Stimulated activated CD4-positive, alpha-beta T cell treated with anti-CD3 and anti-CD28 coated beads, Interleukin-2, amount 100 ng/mL, for 48 hours (primary cell): ENCODE measurements around the gene DPP7.

ENCODE experiments used
- DNase-seq, 2 donors: peaks; one replicate each; pipeline ENCODE4 v3.0.0-alpha.2; 2020

Gene DPP7

DNA sequence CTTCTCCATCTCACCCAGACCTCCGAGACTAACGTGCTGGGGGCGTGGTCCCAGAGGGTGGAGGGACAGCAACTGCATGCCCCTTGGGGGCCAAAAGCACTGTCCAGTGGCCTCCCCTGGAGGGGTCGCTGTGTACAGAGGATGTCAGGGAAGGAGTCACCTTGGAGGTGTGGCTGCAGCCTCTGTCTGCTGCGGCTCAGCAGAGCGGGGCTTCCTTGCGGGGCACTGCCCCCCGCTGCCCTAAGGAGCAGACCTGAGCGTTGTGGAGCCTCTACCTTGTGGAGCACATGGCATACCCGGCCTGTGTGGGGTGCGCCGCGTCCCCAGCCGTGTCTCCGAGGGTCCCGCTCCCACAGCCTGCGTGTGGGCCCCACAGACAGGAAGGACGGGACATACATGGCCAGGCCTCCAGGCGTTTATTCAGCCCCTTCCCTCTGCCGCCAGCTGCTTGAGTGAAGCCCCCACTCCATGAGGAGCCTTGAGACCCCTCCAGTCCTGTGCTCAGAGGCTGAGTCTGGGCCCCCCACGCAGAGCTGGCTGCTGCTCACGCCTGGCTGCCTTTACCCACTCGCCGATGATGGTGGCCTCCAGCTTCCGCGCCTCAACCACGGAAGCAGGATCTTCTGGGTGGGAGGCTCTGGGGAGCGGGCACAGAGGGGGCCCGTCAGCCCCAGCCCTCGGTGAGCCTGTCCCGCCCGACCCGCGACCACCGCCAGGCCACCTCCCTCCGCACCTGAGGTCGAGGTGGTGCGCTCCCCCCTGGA, 4.2 kb downstream of the DPP7 start:
- no peak for DNase-seq

DNA sequence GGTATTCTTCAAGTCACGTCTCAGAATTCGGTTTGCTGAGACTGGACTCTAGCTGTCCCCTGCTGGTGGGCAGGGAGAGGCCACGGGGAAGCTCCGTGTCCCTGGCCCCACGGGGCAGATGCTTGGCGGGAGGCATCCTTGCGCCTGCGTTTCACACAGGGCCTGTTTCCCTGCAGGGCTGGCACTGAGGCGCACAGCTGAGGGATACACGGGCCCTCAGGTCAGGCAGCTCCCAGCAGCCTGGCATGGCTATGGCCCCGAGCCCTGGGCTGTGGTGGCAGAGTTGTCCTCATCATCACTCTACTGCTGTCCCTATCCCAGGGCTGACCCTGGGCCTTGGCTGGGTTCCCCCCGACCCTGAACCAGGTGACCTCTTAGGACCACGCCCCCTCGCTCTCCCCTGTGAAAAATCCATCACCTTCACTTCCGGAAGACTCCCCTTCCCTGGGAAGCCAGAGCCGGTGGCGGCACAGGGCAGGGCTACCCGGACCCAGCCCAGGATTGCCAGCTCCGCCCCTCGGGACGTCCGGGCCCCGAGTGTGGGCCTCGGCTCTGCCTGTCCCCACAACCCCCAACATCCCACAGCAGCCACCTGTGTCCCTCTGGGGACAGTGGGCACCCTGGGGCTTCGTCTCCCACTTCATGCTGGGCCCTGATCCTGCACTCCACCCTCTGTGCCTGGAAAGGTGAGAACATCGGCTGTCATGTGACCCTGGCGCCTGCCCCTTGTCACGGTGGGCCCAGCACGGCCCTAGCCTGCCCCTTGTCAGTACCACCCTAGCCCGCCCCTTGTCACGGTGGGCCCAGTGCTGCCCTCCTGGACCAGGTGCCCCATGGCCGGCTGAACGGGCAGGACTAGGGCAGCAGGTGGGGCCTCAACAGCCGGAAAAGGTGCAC, 5.0 kb downstream of the DPP7 start:
- DNase-seq = no peak

DNA sequence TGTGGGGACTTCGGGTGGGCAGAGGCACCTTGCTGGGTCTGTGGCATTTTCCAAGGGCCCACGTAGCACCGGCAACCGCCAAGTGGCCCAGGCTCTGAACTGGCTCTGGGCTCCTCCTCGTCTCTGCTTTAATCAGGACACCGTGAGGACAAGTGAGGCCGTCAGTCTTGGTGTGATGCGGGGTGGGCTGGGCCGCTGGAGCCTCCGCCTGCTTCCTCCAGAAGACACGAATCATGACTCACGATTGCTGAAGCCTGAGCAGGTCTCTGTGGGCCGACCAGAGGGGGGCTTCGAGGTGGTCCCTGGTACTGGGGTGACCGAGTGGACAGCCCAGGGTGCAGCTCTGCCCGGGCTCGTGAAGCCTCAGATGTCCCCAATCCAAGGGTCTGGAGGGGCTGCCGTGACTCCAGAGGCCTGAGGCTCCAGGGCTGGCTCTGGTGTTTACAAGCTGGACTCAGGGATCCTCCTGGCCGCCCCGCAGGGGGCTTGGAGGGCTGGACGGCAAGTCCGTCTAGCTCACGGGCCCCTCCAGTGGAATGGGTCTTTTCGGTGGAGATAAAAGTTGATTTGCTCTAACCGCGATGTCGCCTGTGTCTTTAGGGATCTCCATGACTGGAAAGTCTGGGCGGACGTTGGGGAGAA, 5.8 kb downstream of the DPP7 start:
- DNase-seq = no peak

DNA sequence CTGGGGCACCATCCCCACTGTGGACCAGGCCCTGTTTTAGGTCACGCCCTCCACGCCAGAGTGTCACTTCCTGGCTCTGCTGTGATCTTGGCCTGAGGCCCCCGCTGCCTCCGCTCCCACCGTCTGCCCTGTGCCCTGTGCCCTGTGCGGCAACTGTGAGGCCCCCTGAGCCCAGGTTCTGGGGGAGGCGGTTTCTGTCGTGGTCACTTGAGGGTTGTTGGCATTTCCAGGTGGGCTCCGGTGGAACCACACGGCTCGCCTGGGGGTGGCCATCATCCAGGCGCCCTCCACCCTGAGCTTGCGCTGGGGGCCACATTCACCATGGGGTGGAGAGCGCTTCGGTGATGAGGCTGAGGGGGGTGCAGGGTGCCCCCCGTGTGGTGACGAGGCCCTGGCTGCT, 6.6 kb downstream of the DPP7 start:
- DNase-seq = no peak

DNA sequence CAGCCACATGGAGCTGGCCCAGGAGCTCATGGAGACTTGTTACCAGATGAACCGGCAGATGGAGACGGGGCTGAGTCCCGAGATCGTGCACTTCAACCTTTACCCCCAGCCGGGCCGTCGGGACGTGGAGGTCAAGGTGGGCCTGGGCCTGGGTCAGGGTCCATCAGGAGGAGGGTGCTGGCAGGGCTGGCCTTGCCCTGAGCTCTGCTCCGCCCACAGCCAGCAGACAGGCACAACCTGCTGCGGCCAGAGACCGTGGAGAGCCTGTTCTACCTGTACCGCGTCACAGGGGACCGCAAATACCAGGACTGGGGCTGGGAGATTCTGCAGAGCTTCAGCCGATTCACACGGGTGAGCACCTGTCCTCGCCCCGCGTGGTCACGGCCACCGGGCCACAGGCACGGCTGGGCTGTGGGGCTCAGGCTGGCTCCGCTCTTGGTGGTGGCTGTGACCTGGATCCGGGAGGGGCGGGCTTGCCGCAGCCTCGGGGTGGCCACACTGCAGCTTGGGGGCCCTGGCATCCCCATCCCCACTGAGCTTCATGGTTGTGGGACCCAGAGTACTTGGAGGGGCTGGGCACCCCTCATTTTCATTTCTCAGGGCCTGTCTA, 7.1 kb downstream of the DPP7 start:
- DNase-seq = no peak

DNA sequence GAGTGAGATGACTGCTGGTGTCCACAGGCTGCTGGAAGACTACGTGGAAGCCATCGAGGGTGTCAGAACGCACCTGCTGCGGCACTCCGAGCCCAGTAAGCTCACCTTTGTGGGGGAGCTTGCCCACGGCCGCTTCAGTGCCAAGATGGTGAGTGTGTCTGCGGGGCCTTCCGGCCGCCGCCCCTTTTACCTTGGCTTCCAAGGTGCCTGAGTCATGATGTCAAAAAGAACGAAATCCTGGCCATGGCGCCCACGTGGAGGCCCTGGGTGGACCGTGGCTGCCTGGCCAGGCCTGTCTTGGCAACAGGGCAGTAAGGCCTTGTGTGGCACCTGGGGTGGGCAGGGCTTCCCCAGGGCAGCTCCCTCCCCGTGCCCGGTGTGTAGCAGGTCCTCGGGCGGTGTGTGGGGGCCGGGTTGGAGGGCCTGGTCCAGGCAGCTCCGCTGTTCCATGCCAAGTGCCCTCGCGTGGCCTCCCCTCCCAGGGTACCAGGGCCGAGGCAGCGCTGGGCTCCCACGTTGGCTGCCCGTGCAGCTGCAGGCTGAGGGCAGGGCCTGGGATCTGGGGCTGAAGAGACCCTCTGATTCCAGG, 7.8 kb downstream of the DPP7 start:
- DNase-seq = no peak

DNA sequence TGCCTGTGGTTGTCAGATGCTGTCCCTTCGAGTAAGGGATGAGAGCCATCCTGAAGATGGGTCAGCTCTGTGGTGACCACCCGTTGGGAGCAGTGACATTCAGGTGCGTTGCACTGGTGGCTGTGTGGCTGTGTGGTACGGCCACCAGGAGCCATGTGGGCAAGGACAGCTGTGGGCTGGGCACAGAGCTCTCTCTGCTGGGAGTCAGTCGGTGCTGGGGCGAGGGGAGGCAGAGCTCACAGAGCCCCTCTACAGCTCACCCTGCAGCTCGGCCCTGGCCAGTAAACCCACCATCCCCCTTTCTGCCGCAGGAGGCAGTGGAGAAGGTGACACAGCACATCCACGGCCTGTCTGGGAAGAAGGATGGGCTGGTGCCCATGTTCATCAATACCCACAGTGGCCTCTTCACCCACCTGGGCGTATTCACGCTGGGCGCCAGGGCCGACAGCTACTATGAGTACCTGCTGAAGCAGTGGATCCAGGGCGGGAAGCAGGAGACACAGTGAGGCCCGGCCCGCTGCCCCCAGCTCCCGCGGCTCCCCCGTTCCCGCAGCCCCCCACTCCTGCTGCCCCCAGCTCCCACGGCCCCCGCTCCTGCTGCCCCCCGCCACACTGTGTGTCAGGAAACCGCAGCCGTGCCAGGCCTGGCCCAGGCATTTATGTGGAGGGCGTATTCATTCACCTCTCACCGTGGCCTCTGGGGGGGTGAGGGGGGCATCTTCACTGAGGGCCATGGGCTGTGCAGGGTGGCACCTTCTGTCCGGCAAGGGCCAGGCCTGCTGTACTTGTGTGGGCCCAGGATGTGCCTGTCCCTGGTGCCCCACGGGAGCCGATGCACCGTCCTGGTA, 8.5 kb downstream of the DPP7 start:
- DNase-seq = no peak

DNA sequence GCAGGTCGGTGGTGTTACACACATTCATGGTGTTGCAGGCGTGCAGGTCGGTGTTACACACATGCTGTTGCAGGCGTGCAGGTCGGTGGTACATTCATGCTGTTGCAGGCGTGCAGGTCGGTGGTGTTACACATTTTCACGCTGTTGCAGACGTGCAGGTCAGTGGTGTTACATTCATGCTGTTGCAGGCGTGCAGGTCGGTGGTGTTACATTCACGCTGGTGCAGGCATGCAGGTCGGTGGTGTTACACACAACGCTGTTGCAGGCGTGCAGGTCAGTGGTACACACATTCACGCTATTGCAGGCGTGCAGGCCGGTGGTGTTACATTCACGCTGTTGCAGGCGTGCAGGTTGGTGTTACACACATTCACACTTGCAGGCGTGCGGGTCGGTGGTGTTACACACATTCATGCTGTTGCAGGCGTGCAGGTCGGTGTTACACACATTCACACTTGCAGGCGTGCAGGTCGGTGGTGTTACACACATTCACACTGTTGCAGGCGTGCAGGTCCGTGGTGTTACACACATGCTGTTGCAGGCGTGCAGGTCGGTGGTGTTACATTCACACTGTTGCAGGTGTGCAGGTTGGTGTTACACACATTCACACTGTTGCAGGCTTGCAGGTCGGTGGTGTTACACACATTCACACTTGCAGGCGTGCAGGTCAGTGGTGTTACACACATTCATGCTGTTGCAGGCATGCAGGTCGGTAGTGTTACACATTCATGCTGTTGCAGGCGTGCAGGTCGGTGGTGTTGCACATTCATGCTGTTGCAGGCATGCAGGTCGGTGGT, 11.1 kb downstream of the DPP7 start:
- no peak for DNase-seq

DNA sequence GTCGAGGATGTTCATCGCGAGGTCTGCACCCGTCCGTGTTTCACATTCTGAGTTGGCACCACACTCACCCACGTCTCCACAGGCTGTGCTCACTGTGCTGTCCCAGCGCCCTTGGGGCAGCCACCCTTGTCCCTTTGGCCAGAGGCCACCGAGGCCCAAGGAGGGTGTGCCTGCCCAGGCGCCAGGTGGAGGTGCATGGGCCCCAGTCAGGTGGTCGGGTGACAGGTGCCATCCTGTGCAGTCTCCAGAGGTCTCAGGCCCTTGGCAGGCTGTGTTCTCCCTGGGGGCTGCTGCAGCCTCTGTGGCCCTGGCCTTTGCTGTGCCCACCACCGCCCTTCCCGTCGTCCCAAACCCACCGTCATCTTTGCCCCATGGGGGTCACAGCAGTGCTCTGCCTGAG, 15.3 kb downstream of the DPP7 start:
- no peak for DNase-seq

DNA sequence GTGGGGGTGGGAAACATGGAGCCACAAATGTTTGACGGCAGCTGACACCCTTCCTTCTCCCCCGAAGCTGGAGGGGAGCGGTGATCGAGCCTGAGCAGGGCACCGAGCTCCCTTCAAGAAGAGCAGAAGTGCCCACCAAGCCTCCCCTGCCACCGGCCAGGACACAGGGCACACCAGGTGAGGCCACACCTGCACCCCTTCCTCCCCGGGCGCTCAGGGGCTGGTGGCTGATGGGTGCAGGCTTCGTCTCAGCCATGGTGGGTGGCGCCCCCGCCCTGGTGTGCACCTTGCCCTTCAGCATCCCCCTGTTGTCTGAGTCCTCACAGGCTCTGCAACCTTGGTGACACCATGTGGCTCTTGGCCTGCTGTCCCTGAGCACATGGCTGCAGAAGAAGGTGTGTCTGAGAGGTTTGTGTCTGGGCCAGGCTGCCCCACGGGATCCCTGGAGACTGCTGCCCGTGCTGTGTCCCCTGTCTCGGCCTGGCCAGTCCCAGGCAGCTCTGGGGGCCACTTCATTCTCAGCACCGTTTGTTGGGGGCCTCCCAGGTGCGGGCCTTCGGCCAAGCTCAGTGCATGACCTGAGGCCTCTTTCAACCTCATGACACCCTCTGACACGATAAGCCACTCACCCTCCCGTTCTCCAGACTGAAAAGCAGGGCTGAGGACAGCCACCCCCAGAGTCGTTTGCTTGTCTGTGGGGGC, 16.6 kb downstream of the DPP7 start:
- DNase-seq = no peak

DNA sequence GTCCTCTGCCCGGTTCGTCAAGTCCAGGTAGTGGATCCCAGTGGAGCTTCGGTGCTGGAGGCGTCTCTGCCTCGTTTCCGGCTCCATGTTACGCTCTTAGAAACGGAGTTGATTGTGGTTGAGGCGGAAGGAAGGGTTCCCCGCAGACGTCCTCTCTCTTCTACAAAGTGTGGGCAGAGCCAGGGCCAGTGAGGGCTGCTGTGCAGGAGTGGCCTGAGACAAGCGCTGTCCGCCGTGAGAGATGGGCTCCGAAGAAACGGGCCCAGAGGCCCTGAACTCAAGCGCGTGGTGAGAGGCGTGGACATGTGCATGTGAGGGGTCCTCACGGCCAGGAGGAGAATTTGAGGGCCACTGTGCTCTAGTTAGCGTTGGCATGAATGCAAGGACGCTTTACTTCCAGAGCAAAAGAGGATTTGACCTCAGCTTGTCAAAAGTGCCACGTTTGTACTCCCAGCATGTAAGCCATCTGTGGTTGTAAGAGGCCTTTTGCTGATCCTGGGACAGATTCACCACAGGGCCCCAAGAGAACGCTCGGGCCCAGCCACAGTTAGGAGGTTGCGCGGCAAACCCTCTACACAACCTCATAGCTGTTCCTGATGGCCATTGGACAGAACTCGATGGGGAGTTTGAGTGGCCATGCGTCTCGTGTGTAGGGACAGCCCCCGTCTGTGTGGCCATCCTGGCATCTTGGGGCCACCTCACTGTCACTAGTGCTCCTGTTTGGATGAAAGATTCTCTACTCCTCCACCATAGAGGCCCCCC, 17.6 kb downstream of the DPP7 start:
- no peak for DNase-seq

DNA sequence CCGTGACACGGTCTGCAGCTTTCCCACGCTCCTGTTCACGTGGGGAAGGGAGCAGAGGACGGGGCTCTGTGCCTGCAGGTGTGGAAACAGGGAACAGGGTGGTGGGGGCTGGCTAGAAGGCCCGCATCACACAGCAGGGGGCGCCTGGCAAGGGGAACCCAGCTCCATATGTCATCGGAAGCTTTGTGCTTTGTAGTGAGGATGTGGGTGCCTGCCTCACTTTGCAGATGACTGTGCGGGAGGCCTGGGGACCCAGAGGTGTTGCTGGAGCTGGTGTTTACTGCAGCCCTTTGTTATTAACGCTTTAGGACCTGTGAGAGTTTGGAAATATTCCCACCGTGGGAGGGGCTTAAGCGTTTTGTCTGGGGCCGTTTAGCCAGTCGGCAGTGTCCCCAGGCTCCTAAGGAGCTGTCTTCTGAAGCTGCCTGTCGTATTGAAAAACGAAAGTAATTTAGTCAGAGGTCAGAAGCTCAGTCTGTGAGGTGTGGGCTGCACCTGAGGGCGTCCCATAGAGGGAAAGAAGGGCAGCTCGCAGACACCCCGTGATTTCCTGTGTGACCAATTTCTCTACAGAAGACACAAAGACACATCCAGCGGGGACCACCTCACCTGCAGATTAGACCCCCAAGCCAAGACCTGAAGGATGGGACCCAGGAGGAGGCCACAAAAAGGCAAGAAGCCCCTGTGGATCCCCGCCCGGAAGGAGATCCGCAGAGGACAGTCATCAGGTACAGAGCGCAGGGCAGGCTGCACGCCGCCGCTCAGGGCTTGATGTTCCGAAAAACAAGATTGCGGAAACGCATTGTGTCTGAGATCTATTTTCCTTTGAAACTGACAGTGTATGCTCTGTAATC, 18.6 kb downstream of the DPP7 start:
- DNase-seq = peak; percentile 72 to 78

DNA sequence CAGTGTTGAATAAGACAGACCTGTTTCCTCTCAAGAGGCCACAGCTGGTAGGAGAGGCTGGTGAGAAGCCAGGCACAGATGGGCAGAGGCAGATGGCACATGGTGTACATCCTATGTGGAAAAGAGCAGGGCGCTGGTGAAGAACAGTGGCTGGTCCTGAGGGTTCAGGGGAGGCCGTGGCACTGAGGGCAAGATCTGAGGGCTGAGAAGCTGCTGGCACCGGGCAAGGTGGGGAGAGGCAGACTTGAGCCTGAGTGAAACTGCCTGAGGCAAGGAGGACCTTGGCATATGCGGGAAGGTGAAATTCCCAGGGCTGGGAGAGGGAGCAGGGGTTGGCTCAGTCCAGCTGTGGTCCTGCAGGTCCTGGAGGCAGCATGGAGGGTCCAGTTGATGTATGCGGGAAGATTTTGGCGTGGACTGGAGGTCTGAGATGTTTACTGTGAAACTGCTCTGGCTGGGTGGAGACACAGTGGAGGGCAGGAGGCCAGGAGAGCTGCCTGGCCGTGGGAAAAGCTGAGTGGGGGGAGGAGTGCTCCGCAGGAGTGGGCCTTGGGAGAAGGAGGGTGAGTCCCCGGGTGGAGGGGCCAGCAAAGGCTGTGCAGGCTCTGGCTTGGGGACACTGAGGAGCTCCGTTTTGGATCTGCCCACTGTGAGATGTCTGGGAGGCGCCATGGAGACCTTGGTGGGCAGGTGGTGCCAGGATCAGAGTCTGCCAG, 25.1 kb downstream of the DPP7 start:
- DNase-seq = no peak

DNA sequence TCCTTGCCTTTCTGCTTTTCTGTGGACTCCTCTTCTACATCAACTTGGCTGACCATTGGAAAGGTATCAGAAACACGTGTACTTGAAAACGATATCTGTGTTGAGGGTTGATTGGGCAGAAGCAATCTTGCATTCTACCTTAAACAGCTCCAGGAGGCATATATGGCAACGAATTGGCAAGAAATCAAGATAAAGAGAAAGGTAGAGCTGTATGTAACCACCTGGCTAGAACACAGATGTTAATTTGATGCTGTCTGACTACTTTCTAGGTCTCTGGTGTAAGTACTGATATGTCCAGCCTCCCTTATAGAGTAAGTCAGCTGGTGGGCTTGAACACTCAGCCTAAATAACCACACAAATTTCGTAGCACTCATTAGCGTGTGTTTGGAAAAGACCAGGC, 26.4 kb downstream of the DPP7 start:
- DNase-seq = no peak

DNA sequence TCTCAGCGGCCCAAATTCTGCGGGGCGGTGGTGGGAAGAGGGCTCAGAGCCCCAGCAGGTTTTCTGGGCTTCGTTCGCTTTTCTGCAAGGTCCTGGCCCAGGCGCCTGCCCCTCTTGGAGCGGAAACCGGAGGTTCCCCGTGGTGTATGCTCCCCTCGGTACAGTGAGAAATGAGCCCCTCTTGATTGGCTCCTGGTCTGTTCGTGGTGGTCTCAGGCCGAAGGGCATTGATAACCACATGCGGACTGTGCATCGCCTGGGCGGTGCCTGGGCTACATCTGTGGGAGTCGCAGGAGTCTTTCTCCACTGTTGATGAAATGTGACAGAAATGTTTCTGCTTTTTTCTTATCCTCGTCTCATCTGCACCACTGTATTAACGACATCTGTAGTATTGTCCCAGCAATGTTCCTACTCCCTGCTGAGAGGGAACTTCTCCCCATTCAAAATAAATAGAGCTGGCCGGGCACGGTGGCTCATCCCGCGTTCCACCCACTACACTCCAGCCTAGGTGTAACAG, 27.1 kb downstream of the DPP7 start:
- peak in 1 of 2 donors; percentile 19 for DNase-seq

DNA sequence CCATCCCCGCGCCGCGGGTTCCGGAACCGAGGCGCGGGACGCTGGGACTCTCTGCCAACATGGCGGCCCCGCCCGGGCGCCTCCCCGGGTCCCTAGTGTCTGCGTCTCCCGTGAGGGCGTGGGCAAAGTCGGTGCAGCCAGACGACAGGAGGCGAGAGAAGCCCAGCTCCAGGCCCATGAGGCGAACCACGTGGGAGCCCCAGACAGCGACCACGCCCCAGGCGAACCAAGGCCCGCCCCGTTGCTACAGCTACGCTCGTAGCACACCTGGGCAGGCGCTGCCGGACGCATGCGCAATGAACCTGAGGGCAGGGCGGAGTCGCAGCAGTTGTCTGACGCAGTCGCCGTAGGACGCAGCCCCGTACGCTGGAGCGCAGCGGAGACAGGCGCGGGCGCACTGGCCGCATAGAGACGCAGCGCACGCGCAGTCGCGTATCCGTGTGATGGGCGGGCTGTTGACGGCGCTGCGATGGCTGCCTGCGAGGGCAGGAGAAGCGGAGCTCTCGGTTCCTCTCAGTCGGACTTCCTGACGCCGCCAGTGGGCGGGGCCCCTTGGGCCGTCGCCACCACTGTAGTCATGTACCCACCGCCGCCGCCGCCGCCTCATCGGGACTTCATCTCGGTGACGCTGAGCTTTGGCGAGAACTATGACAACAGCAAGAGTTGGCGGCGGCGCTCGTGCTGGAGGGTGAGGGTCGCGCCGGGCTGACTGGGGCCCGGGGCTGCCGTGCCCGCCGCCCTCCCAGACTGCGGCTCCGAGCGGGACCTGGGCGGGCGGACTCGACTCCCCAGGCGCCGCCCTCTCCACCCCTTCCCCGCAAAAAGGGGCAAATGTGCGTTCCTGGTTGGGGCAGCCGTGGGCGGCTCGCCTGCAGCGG, 27.8 kb downstream of the DPP7 start, which contains the start of gene MAN1B1:
TSS of gene MAN1B1 (plus strand) at position 455 of the 878 bp plus-strand sequence. CDS start at position 470, 15 bp downstream.
- peak; percentile 99 for DNase-seq
